K562 (cell line): ENCODE measurements around the gene CYP2W1. TPM values are rescaled to one million over a fixed set of nuclear protein-coding genes. Genes with fewer than 3 reads are reported as not detected.

Experiments used
- ATF3 ChIP-seq, 2 experiments: fragments of 450-650 bp in 1 of 2; sonication (generic) in 1 of 2; formaldehyde crosslinking in 1 of 2; IDR thresholded peaks in 1 of 2; conservative IDR thresholded peaks in 1 of 2; 2 replicates each; pipeline versions ENCODE4 v1.6.1 to v1.8.1; 2016 to 2023; ENCODE audit warnings: mild to moderate bottlenecking in 2 of 2, moderate library complexity in 2 of 2, inconsistent platforms in 1 of 2, missing genetic modification reagents in 1 of 2
- CTCF ChIP-seq, 3 experiments: IDR thresholded peaks in 2 of 3; conservative IDR thresholded peaks in 1 of 3; 2 replicates each; pipeline ENCODE4 v1.5.1; 2011 to 2012; ENCODE audit warnings: low read length in 3 of 3, mild to moderate bottlenecking in 3 of 3, control low read depth in 2 of 3, improper control_type of control experiment in 1 of 3, inconsistent platforms in 1 of 3, low read depth in 1 of 3, mixed read lengths in 1 of 3, moderate library complexity in 1 of 3; ENCODE audit not compliant: insufficient read depth in 2 of 3
- ELF4 ChIP-seq: fragments of 450-650 bp; formaldehyde crosslinking; IDR thresholded peaks from 2 replicates; pipeline ENCODE4 v1.4.0; 2022; ENCODE audit warnings: missing genetic modification characterization
- FOS ChIP-seq: IDR thresholded peaks from 3 replicates; pipeline ENCODE4 v1.6.1; 2011; ENCODE audit not compliant: insufficient read length; ENCODE audit errors: extremely low read depth
- GTF2F1 ChIP-seq: IDR thresholded peaks from 2 replicates; pipeline ENCODE4 v1.6.1; 2011; ENCODE audit warnings: low read depth, low read length, improper control_type of control experiment
- HDAC2 ChIP-seq: fragments of 450-650 bp; IDR thresholded peaks from 2 replicates; pipeline ENCODE4 v1.6.1; 2016; ENCODE audit warnings: mild to moderate bottlenecking
- MNT ChIP-seq, 2 experiments: fragments of 450-650 bp; conservative IDR thresholded peaks; 2 replicates each; pipeline ENCODE4 v1.6.1; 2017; ENCODE audit warnings: mild to moderate bottlenecking in 2 of 2, moderate library complexity in 2 of 2
- MTA2 ChIP-seq: fragments of 450-650 bp; IDR thresholded peaks from 2 replicates; pipeline ENCODE4 v1.6.1; 2016; ENCODE audit warnings: low read depth
- NFRKB ChIP-seq: fragments of 450-650 bp; IDR thresholded peaks from 2 replicates; pipeline ENCODE4 v1.6.1; 2016; ENCODE audit warnings: low read depth
- NKRF ChIP-seq: fragments of 450-650 bp; IDR thresholded peaks from 2 replicates; pipeline ENCODE4 v1.6.1; 2016; ENCODE audit warnings: borderline replicate concordance
- TEAD2 ChIP-seq: fragments of 450-650 bp; IDR thresholded peaks from 2 replicates; pipeline ENCODE4 v1.6.1; 2016; ENCODE audit warnings: missing genetic modification characterization, control low read depth, missing compliant biosample characterization
- TEAD4 ChIP-seq, 2 experiments: sonication (generic) in 1 of 2; formaldehyde crosslinking in 1 of 2; IDR thresholded peaks; 2 replicates each; pipeline versions ENCODE4 v1.6.1 to v1.8.0; 2012 to 2022; ENCODE audit warnings: borderline replicate concordance in 1 of 2, inconsistent platforms in 1 of 2, low read length in 1 of 2, mild to moderate bottlenecking in 1 of 2, missing genetic modification reagents in 1 of 2
- XRCC5 ChIP-seq: fragments of 200-400 bp; formaldehyde crosslinking; IDR thresholded peaks from 2 replicates; pipeline ENCODE4 v1.6.1; 2017; ENCODE audit warnings: low read depth, mild to moderate bottlenecking, low read length
- polyA plus RNA-seq, 8 experiments: library from polyadenylated mRNA; depleted of rRNA in 4 of 8; stranded (reverse) in 5 of 8; unstranded in 3 of 8; fragments of >200 nt; fragmentation: Nextera tagmentation in 2 of 8; fragmentation: Illumina TruSeq in 1 of 8; extraction: Ambion mirVana in 2 of 8; extraction: Trizol in 1 of 8; gene quantifications; 2 replicates each; pipeline versions ENCODE4 v1.2.1 to v1.2.3, GENCODE V29; 2011 to 2014; ENCODE audit warnings: inconsistent platforms in 1 of 8, missing spikeins in 1 of 8
- total RNA-seq, 7 experiments: library from RNA; depleted of rRNA in 6 of 7; stranded (reverse); fragments of >200 nt in 6 of 7; fragmentation: Illumina TruSeq in 2 of 7; extraction: Trizol in 2 of 7; gene quantifications; 2 replicates each; pipeline versions ENCODE4 v1.2.1 to v1.2.3, GENCODE V29; 2011 to 2021; ENCODE audit warnings: low replicate concordance in 1 of 7
- TF ChIP-seq, protein P1 (sequence below), 2 experiments: fragments of 450-650 bp; IDR thresholded peaks; 2 replicates each; pipeline ENCODE4 v1.6.1; 2018; ENCODE audit warnings: mild to moderate bottlenecking in 2 of 2, low read depth in 1 of 2; ENCODE audit not compliant: partially characterized antibody in 2 of 2

Gene CYP2W1
- total and polyA plus RNA-seq, 9 of the 15 experiments (the other 6 are each of a cell fraction or from before 2014, with no cell fraction given), result not detected

DNA sequence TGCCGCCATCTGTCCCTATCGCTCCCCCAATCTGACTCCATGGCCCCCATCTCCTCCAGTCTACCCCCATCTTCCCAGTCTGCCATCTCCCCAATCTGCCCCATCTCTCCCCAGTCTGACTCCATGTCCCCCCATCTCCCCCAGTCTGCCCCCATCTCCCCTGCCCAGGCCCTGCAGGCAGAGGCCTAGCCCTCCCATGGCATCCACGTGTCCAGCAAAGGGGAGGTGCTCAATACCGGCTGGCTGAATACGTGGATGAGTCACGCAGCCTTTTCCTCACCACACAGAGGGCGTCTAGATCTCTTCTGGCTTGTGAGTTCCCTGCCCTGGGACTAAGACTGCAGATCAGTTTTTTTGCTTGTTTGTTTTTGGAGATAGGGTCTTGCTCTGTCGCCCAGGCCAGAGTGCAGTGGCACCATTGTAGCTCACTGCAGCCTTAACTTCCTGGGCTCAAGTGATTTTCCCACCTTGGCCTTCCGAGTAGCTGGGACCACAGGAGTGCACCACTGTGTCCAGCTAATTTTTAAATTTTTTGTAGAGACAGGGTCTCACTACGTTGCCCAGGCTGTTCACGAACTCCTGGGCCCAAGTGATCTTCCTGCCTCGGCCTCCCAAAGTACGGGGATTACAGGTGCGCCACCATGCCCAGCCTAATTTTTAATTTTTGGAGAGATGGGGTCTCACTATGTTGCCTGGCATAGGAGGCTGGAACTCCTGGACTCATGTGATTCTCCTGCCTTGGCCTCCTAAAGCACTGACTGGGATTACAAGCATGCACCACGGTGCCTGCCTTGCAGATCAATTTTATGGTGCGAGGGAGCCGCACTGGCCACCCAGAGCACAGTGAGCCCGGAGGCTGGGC, 46.0 kb downstream of the CYP2W1 start (continued):
- TF ChIP-seq, protein P1, sequence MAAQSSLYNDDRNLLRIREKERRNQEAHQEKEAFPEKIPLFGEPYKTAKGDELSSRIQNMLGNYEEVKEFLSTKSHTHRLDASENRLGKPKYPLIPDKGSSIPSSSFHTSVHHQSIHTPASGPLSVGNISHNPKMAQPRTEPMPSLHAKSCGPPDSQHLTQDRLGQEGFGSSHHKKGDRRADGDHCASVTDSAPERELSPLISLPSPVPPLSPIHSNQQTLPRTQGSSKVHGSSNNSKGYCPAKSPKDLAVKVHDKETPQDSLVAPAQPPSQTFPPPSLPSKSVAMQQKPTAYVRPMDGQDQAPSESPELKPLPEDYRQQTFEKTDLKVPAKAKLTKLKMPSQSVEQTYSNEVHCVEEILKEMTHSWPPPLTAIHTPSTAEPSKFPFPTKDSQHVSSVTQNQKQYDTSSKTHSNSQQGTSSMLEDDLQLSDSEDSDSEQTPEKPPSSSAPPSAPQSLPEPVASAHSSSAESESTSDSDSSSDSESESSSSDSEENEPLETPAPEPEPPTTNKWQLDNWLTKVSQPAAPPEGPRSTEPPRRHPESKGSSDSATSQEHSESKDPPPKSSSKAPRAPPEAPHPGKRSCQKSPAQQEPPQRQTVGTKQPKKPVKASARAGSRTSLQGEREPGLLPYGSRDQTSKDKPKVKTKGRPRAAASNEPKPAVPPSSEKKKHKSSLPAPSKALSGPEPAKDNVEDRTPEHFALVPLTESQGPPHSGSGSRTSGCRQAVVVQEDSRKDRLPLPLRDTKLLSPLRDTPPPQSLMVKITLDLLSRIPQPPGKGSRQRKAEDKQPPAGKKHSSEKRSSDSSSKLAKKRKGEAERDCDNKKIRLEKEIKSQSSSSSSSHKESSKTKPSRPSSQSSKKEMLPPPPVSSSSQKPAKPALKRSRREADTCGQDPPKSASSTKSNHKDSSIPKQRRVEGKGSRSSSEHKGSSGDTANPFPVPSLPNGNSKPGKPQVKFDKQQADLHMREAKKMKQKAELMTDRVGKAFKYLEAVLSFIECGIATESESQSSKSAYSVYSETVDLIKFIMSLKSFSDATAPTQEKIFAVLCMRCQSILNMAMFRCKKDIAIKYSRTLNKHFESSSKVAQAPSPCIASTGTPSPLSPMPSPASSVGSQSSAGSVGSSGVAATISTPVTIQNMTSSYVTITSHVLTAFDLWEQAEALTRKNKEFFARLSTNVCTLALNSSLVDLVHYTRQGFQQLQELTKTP (IDR thresholded peaks at IDR 0.05; ENCODE audit: low read depth in 1 of 2, partially characterized antibody in 2 of 2), result peak in 1 of 2 experiments; percentile 41
- peak; percentile 40; the same call in 1 of the 2 replicates for TF ChIP-seq HDAC2
- 0 out of 2 replicates have a peak, but pooled peaks have one; percentile 33 for TF ChIP-seq GTF2F1
- peak in 2 of 3 experiments; percentile 2 to 8; a peak in 1 of 6 replicates for TF ChIP-seq CTCF (IDR thresholded peaks at IDR 0.05 in 2 of 3, conservative IDR thresholded peaks at IDR 0.05 in 1 of 3; ENCODE audit: insufficient read depth in 2 of 3, low read depth in 1 of 3, low read length in 3 of 3)
- peak; percentile 53 for TF ChIP-seq FOS
- peak; percentile 90 for TF ChIP-seq ATF3 (IDR thresholded peaks at IDR 0.05)
- peak; percentile 56; the same call in 1 of the 2 replicates for TF ChIP-seq ATF3 (CRISPR knock-in tag; conservative IDR thresholded peaks at IDR 0.05)
- 0 out of 2 replicates have a peak, but pooled peaks have one; percentile 28 for TF ChIP-seq TEAD4 (IDR thresholded peaks at IDR 0.05; ENCODE audit: low read length)
- no peak for TF ChIP-seq TEAD4 (CRISPR knock-in tag; IDR thresholded peaks at IDR 0.05; ENCODE audit: borderline replicate concordance)
- peak; percentile 33; the same call in 1 of the 2 replicates for TF ChIP-seq ELF4 (CRISPR knock-in tag)
- TF ChIP-seq XRCC5, result 0 out of 2 replicates have a peak, but pooled peaks have one; percentile 25
- TF ChIP-seq MTA2, result 0 out of 2 replicates have a peak, but pooled peaks have one; percentile 8
- peak; percentile 93 for TF ChIP-seq NKRF
- TF ChIP-seq MNT (conservative IDR thresholded peaks at IDR 0.05), result peak; percentile 87 to 95
- no peak for TF ChIP-seq TEAD2
- TF ChIP-seq NFRKB, result peak; percentile 69; the same call in 1 of the 2 replicates
